Aorta (tissue), 5 donors: ENCODE results near the gene WDR5B. TPM values are rescaled to one million over a fixed set of nuclear protein-coding genes. Genes with fewer than 3 reads are reported as not detected.
"Not testable (repeated sequence)": the region's sequence is repeated elsewhere in the genome, so short reads cannot be mapped to it uniquely, and the experiment has no call there.

ENCODE experiments used
- ATAC-seq: fragments of 200-7000 bp; cut with Tn5 transposase; one replicate; pipeline ENCODE4 v1.9.1; 2022; ENCODE audit warnings: moderate library complexity; ENCODE audit not compliant: low FRiP score
- DNase-seq, 2 donors: peaks; one replicate each; pipeline ENCODE4 v3.0.0-alpha.2; 2020
- H3K27ac ChIP-seq, 2 donors: one replicate each; pipeline ENCODE4 v1.5.1; 2013; ENCODE audit warnings: low read length in 2 of 2, mild to moderate bottlenecking in 2 of 2, moderate library complexity in 2 of 2, control low read depth in 1 of 2, inconsistent platforms in 1 of 2, low read depth in 1 of 2
- H3K27me3 ChIP-seq, 2 donors: one replicate each; pipeline ENCODE4 v1.6.1; 2013; ENCODE audit warnings: control low read depth in 1 of 2, low read length in 1 of 2, mild to moderate bottlenecking in 1 of 2, moderate library complexity in 1 of 2; ENCODE audit not compliant: insufficient read depth in 2 of 2, control insufficient read depth in 1 of 2
- H3K36me3 ChIP-seq, 2 donors: one replicate each; pipeline ENCODE4 v1.6.1; 2013; ENCODE audit warnings: control low read depth in 1 of 2, low read length in 1 of 2, mild to moderate bottlenecking in 1 of 2; ENCODE audit not compliant: insufficient read depth in 2 of 2, control insufficient read depth in 1 of 2
- H3K4me1 ChIP-seq, 2 donors: one replicate each; pipeline ENCODE4 v1.6.1; 2013; ENCODE audit warnings: low read length in 2 of 2, control low read depth in 1 of 2, mild to moderate bottlenecking in 1 of 2, moderate library complexity in 1 of 2; ENCODE audit not compliant: insufficient read depth in 2 of 2, control insufficient read depth in 1 of 2
- H3K4me3 ChIP-seq, 2 donors: one replicate each; pipeline ENCODE4 v1.5.1; 2013; ENCODE audit warnings: low read length in 2 of 2, control low read depth in 1 of 2, mild to moderate bottlenecking in 1 of 2
- H3K9me3 ChIP-seq: one replicate; pipeline ENCODE4 v1.6.1; 2013; ENCODE audit warnings: mild to moderate bottlenecking, low read length; ENCODE audit not compliant: control insufficient read depth
- WGBS, 2 donors: extraction: QIAGEN DNeasy Blood & Tissue Kit; methylation state at CpG; one replicate each; pipeline ENCODE4 v1.1.7; 2013; 5-methylcytosine and 5-hydroxymethylcytosine counted together
- intact Hi-C, 2 donors: fragments of 100-400 bp; cut with DNase I; formaldehyde crosslinking; loops; one replicate each; pipeline versions ENCODE4 v1.14.2 to v1.15.0; 2022
- polyA plus RNA-seq, 2 donors: library from polyadenylated mRNA; stranded (reverse); fragments of 200-250 nt; gene quantifications; one replicate each; pipeline ENCODE4 v1.2.3, GENCODE V29; 2013
- total RNA-seq, 2 donors: library from RNA; stranded (reverse); fragmentation: NEBNext Ultra II Directional; extraction: Animal tissue kit (Norgen Biotek cat#: 25700); gene quantifications; one replicate each; pipeline ENCODE4 v1.2.1, GENCODE V29; 2021
- donor health status: healthy with polysubstance abuse.
- donor health status: Bipolar disorder and iron deficiency.
- donor health status: DM: no; HTN: no; CAD: no.
- donor health status: DM: no; HTN: no; CAD: no.
- donor health status: DM: yes; HTN: yes; CAD: no.

The WDR5B gene
- total and polyA plus RNA-seq, 4 donors, result 1.6 to 4.3 (median 4.1) TPM

DNA sequence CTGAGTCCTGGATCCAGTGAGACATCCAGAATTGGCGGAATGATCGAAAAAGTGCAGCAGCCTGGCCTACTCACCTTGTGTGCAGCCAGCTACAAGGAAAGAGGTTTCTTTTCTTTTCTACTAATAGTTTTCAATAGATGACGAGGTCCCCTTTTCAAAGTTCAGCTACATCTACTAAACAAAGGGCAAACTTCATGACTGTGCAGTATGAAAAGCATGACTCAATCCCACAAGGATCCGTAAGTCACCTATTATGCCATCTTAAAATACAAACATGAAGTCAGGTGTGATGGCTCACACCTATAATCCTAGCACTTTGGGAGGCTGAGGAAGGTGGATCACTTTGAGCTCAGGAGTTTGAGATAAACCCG is 49.5 kb downstream of the WDR5B start:
- Histone ChIP-seq H3K27me3 (no peaks in the 10 kb centered on the region), H3K27ac (no peak overlapping the region), H3K4me1 (no peaks in the 10 kb centered on the region), H3K4me3 (no peak overlapping the region), H3K9me3 (no peaks in the 10 kb centered on the region), H3K36me3 (peaks cover 0 to 12% of the 10 kb centered on the region in 2 donors)
- WGBS, 2 donors, result 92 to 95% methylated on average over 5 of the region's 5 CpGs
- no peak for ATAC-seq
- intact Hi-C loops, result no loop called here
- DNase-seq, result no peak

DNA sequence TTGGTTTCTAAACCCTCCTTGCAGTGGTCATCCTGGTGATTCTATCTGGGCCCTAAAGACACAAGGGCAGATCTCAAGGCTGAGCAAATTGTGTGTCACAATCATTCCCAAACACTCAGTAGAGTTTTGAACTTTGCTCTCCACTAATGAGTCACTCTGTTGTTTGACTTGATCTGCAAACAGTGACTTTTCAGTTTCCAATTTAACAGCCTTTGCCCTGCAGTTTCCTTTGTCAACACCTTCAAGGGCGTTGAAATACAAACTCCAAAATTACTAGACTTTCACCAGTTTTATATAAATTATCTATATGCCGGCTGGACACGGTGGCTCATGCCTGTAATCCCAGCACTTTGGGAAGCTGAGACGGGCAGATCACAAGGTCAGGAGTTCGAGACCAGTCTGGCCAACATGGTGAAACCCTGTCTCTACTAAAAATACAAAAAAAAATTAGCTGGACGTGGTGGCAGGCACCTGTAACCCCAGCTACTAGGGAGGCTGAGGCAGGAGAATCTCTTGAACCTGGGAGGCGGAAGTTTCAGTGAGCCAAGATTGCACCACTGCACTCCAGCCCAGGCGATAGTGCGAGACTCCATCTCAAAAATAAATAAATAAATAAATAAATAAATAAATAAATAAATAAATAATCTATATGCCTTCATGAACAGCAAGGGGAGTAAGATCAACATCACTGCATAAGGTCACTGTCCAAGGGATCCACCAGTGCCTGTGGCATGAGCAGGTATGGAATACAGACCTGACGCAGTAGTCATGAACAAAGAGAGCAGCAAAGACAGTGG is 50.1 kb downstream of the WDR5B start:
- intact Hi-C loops, DNase-seq, H3K4me1 ChIP-seq, H3K4me3 ChIP-seq, ATAC-seq, H3K27me3 ChIP-seq, H3K9me3 ChIP-seq, H3K27ac ChIP-seq: not testable (repeated sequence)
- WGBS, 2 donors, result 94 to 95% methylated on average over 10 of the region's 10 CpGs
- peaks cover 0 to 14% of the 10 kb centered on the region in 2 donors for H3K36me3 ChIP-seq

DNA sequence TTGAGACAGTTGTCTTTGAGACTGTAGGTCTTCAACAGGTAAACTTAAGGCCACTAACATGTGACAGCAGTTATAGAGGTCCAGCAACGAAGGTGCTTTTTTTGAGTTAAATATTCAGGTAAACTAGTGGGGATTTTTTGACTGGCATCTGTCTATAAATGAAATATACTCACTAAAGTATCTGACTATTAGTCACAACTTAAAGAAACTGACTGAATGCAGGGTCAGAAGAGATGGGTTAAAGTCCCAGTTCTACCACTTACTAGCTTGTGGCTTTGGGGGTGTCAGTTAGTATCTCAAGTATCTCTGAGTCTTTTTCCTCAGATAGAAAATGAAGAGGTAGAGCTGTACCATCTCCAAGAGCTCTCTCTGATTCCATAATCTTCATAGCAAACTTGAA is 50.8 kb downstream of the WDR5B start:
- no peak for DNase-seq
- H3K4me1 ChIP-seq, result no peaks in the 10 kb centered on the region
- ATAC-seq, result no peak
- WGBS, 2 donors, result 87 to 89% methylated on average over 1 of the region's 1 CpG
- H3K36me3 ChIP-seq, result peaks cover 0 to 14% of the 10 kb centered on the region in 2 donors
- intact Hi-C loops, result no loop called here
- H3K27me3 ChIP-seq, result no peaks in the 10 kb centered on the region
- no peaks in the 10 kb centered on the region for H3K9me3 ChIP-seq
- H3K4me3 ChIP-seq, result no peak overlapping the region
- H3K27ac ChIP-seq, result no peak overlapping the region

DNA sequence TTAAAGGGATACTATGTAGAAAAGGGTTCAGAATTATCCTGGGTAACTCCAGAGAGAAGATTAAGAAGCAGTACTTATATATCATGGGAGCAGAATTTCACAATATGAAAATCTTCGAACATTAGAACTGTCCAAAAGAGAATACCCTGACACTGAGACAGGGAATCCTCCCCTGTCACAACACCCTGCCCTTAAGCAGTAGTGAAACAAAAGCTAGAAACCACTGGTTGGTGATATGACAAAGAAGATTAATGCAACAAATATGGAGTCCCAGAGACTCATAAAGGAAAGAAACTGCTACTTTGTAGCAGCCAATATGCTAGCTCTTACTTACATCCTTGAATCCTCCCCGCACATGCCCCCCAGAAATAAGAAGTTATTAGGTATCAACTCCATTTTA is 51.4 kb downstream of the WDR5B start:
- 97 to 98% methylated on average over 2 of the region's 2 CpGs for WGBS, 2 donors
- no peaks in the 10 kb centered on the region for H3K4me1 ChIP-seq
- intact Hi-C loops, result no loop called here
- H3K27ac ChIP-seq, result no peak overlapping the region
- H3K27me3 ChIP-seq, result no peaks in the 10 kb centered on the region
- H3K9me3 ChIP-seq, result no peaks in the 10 kb centered on the region
- H3K4me3 ChIP-seq, result no peak overlapping the region
- DNase-seq, result no peak
- no peak for ATAC-seq
- peaks cover 0 to 14% of the 10 kb centered on the region in 2 donors for H3K36me3 ChIP-seq

Other genes with a start within 250 kb of the WDR5B start
- gene CASR, start 232.4 kb downstream of the WDR5B start, total RNA-seq, result not detected
- gene CASR, start 232.4 kb downstream of the WDR5B start, polyA plus RNA-seq, result not detected
- 1 to 10 TPM; 3.6 to 9.3 TPM for gene CSTA, start 90.8 kb downstream of the WDR5B start, total RNA-seq
- gene CSTA, start 90.8 kb downstream of the WDR5B start, polyA plus RNA-seq, result 10 to 100 TPM in 1 of 2 donors, 1 to 10 TPM in 1; 5.7 to 11.4 TPM
- gene MIX23, start 32.8 kb downstream of the WDR5B start, total RNA-seq, result 10 to 100 TPM; 10.6 to 18.6 TPM
- 10 to 100 TPM; 13.2 to 17.3 TPM for gene MIX23, start 32.8 kb downstream of the WDR5B start, polyA plus RNA-seq
- gene FAM162A, start 31.9 kb downstream of the WDR5B start, total RNA-seq, result 10 to 100 TPM; 23.7 to 35.2 TPM
- gene FAM162A, start 31.9 kb downstream of the WDR5B start, polyA plus RNA-seq, result 10 to 100 TPM; 53.3 to 57.7 TPM
- gene KPNA1, start 98.9 kb upstream of the WDR5B start, total RNA-seq, result 10 to 100 TPM; 71.8 to 74.1 TPM
- 10 to 100 TPM; 11.6 to 14.9 TPM for gene KPNA1, start 98.9 kb upstream of the WDR5B start, polyA plus RNA-seq
- gene PARP9, start 148.2 kb upstream of the WDR5B start, total RNA-seq, result 10 to 100 TPM; 30.4 to 41.9 TPM
- 10 to 100 TPM; 13.5 to 20.5 TPM for gene PARP9, start 148.2 kb upstream of the WDR5B start, polyA plus RNA-seq
- 10 to 100 TPM; 26.6 to 33.3 TPM for gene DTX3L, start 148.3 kb upstream of the WDR5B start, total RNA-seq
- gene DTX3L, start 148.3 kb upstream of the WDR5B start, polyA plus RNA-seq, result 1 to 10 TPM; 5.5 to 6.0 TPM
- gene PARP15, start 161.6 kb upstream of the WDR5B start, total RNA-seq, result 1 to 10 TPM; 2.3 to 7.3 TPM
- under 1 TPM; 0.13 to 0.28 TPM for gene PARP15, start 161.6 kb upstream of the WDR5B start, polyA plus RNA-seq